ENCODE data around the gene PLAGL2.

DNA sequence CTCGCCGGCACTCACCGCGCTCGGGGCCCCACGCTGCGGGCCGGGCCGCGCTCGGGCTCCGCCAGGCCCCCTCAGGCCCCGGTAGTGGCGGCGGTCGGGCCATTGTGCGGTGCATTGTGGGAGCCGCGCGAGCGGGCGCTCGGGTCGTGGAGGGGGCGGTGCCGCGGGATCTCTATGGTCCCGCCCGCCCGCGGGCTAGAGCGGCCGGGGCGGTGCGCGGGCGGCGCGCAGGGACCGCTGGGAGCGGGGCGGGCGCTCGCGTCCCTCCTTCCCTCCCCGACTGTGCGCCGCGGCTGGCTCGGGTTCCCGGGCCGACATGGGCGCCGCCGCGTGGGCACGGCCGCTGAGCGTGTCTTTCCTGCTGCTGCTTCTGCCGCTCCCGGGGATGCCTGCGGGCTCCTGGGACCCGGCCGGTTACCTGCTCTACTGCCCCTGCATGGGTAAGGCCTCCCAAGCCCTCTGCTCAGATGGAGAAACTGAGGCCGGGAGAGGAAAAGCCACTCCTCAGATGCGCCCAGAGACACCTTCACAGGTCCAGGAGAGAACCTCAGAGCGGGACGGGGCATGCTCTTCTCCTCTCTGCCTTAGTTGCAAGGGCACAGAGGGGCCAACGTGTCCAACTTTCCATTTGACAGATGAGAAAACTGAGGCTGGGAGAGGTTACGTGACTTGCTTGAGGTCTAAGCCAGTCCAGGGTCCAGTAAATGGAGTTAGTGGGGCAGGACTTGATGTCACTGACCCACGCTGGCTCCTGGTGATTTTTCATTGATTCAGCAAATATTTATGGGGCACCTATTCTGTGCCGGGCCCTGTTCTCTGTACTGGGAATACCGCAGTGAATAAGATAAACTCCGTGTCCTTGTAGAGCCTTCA, at the start of gene PLAGL2, which contains the start of gene POFUT1:
- TF ChIP-seq, protein P1, sequence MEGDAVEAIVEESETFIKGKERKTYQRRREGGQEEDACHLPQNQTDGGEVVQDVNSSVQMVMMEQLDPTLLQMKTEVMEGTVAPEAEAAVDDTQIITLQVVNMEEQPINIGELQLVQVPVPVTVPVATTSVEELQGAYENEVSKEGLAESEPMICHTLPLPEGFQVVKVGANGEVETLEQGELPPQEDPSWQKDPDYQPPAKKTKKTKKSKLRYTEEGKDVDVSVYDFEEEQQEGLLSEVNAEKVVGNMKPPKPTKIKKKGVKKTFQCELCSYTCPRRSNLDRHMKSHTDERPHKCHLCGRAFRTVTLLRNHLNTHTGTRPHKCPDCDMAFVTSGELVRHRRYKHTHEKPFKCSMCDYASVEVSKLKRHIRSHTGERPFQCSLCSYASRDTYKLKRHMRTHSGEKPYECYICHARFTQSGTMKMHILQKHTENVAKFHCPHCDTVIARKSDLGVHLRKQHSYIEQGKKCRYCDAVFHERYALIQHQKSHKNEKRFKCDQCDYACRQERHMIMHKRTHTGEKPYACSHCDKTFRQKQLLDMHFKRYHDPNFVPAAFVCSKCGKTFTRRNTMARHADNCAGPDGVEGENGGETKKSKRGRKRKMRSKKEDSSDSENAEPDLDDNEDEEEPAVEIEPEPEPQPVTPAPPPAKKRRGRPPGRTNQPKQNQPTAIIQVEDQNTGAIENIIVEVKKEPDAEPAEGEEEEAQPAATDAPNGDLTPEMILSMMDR (IDR thresholded peaks at IDR 0.05 in 2 of 3, conservative IDR thresholded peaks at IDR 0.05 in 1 of 3; ENCODE audit: insufficient read depth in 2 of 3, low read depth in 1 of 3, low read length in 3 of 3) = peak; percentile 24 to 27 (median 26); a peak in 4 of 6 replicates
- TF ChIP-seq ZNF699 (CRISPR knock-in tag; IDR thresholded peaks at IDR 0.05; ENCODE audit: insufficient replicate concordance) (no peak), ZNF232 (CRISPR knock-in tag; IDR thresholded peaks at IDR 0.05) (no peak), KDM1A (IDR thresholded peaks at IDR 0.05) (peak; percentile 78 to 80; a peak in 3 of 4 replicates), POLR2A (conservative IDR thresholded peaks at IDR 0.05) (peak; percentile 91), REST (IDR thresholded peaks at IDR 0.05; ENCODE audit: borderline replicate concordance) (peak; percentile 9), REST (CRISPR knock-in tag; IDR thresholded peaks at IDR 0.05; ENCODE audit: low read depth) (no peak), CHD1 (IDR thresholded peaks at IDR 0.05; ENCODE audit: low read length) (peak; percentile 57), RB1 (IDR thresholded peaks at IDR 0.05; ENCODE audit: low read depth) (peak; percentile 98), SMARCE1 (IDR thresholded peaks at IDR 0.05) (no peak), ZNF79 (CRISPR knock-in tag; IDR thresholded peaks at IDR 0.05; ENCODE audit: low read depth) (no peak)
